PC-9 (cell line): ENCODE measurements around the gene PPWD1. TPM values are rescaled to one million over a fixed set of nuclear protein-coding genes. Genes with fewer than 3 reads are reported as not detected.

Experiments
- BruUV-seq: library from RNA; stranded (reverse); fragments of 400-500 nt; replicated peaks from 2 replicates; lab custom pipeline; 2021; lab: Mats Ljungman, UMichigan
- CTCF ChIA-PET: fragments of 300-600 bp; sonication (Branson Sonifier 250); formaldehyde crosslinking; loops from one replicate; lab custom pipeline; 2022; ENCODE audit warnings: antibody characterized with exemption; lab: Charles Lee
- POLR2A ChIA-PET: fragments of 300-600 bp; sonication (Branson Sonifier 250); formaldehyde crosslinking; loops from one replicate; lab custom pipeline; 2022; ENCODE audit warnings: antibody characterized with exemption; ENCODE audit not compliant: unreplicated experiment; lab: Charles Lee
- DNase-seq, 2 experiments: peaks; one replicate each; pipeline versions ENCODE4 v3.0.0 to v3.0.0-alpha.2; 2015 to 2022; ENCODE audit warnings: mixed read lengths in 1 of 2
- H2AFZ ChIP-seq: fragments of 200-600 bp; sonication (generic); 2 replicates; pipeline ENCODE4 v1.8.1; 2017; ENCODE audit warnings: antibody characterized with exemption
- H3F3A ChIP-seq: fragments of 200-600 bp; sonication (generic); 2 replicates; pipeline ENCODE4 v1.8.1; 2017; ENCODE audit warnings: antibody characterized with exemption, mild to moderate bottlenecking, low read depth; ENCODE audit not compliant: insufficient read depth
- H3K27ac ChIP-seq: fragments of 200-600 bp; sonication (generic); 2 replicates; pipeline ENCODE4 v1.6.1; 2016; ENCODE audit warnings: mixed run types
- H3K27me3 ChIP-seq: fragments of 200-600 bp; sonication (generic); 2 replicates; pipeline ENCODE4 v1.6.1; 2016; ENCODE audit warnings: low read depth, mixed run types; ENCODE audit not compliant: insufficient read depth
- H3K36me3 ChIP-seq: fragments of 200-600 bp; sonication (generic); 2 replicates; pipeline ENCODE4 v1.6.1; 2016; ENCODE audit warnings: low read depth, mixed run types
- H3K4me1 ChIP-seq: fragments of 200-600 bp; sonication (generic); replicated peaks from 2 replicates; pipeline ENCODE4 v1.6.1; 2016; ENCODE audit warnings: mixed run types; ENCODE audit not compliant: insufficient read depth
- H3K4me2 ChIP-seq: fragments of 200-600 bp; sonication (generic); 2 replicates; pipeline ENCODE4 v1.6.1; 2017; ENCODE audit warnings: mixed run types
- H3K4me3 ChIP-seq: fragments of 200-600 bp; sonication (generic); 2 replicates; pipeline ENCODE4 v1.6.1; 2016; ENCODE audit warnings: mixed run types
- H3K79me2 ChIP-seq: fragments of 200-600 bp; sonication (generic); 2 replicates; pipeline ENCODE4 v1.6.1; 2017; ENCODE audit warnings: low read depth, mixed run types
- H3K9me2 ChIP-seq: fragments of 200-600 bp; sonication (generic); 2 replicates; pipeline ENCODE4 v1.8.1; 2017; ENCODE audit warnings: mild to moderate bottlenecking; ENCODE audit not compliant: insufficient read depth
- H3K9me3 ChIP-seq: fragments of 200-600 bp; sonication (generic); 2 replicates; pipeline ENCODE4 v1.8.1; 2016; ENCODE audit warnings: low read depth; ENCODE audit not compliant: insufficient read depth
- H4K20me1 ChIP-seq: fragments of 200-600 bp; sonication (generic); 2 replicates; pipeline ENCODE4 v1.8.1; 2017; ENCODE audit not compliant: insufficient read depth
- EZH2 ChIP-seq: fragments of 200-600 bp; sonication (generic); IDR thresholded peaks from 2 replicates; pipeline ENCODE4 v1.8.0; 2017; ENCODE audit warnings: antibody characterized with exemption, low read depth
- intact Hi-C: fragments of 100-400 bp; cut with micrococcal nuclease; formaldehyde crosslinking; loops from one replicate; pipeline ENCODE4 v1.10.0; 2022; ENCODE audit not compliant: unreplicated experiment
- total RNA-seq: library from RNA; stranded (reverse); gene quantifications from 2 replicates; pipeline ENCODE4 v1.2.3, GENCODE V29; 2021
- TF ChIP-seq, protein P1 (sequence below): fragments of 200-600 bp; sonication (generic); conservative IDR thresholded peaks from 2 replicates; pipeline ENCODE4 v1.6.1; 2017; ENCODE audit warnings: mixed run types, antibody characterized with exemption, mild to moderate bottlenecking, moderate library complexity

PPWD1 gene
- total RNA-seq, 1 experiment from 2014 or later, result 38.9 TPM

DNA sequence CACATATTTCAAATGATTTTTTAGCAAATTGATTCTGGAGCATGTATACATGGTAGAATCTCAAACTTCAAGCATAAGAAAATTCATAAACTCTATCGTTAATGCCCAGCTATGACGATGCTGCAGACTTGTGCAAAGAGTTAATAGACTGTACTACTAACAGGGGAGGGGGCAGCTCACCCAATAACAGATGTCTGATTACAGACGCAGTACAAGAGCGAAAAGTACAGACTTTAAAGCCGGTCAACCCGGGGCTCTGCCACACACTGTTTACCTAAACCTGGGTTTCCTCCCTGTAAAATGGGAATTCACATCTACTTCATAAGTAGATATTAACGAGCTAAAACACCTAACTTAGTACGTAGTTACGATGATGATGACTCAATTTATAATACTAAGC, 60.4 kb downstream of the PPWD1 start:
- Histone ChIP-seq H3K4me3 (peak overlapping the region; percentile 96), H4K20me1 (peaks cover 2% of the 10 kb centered on the region; the same call in 1 of the 2 replicates), H3K9me2 (no peaks in the 10 kb centered on the region), H3K36me3 (no peaks in the 10 kb centered on the region), H3K27ac (no peak overlapping the region), H3K4me1 (peaks cover 22% of the 10 kb centered on the region), H3K79me2 (peaks cover 92% of the 10 kb centered on the region), H3K4me2 (peak overlapping the region; percentile 86), H2AFZ (peak overlapping the region; percentile 98), H3K9me3 (no peaks in the 10 kb centered on the region), H3K27me3 (no peaks in the 10 kb centered on the region), H3F3A (no peaks in the 10 kb centered on the region)
- no peak for DNase-seq
- intact Hi-C loops, result no loop called here
- ChIA-PET POLR2A (interaction anchor here (0.6 kb wide), 1 partner anchor 524 kb away, joined by 4 read pairs; no protein-coding TSS in a partner anchor), CTCF (no interaction called here)
- no TSS peak for BruUV-seq
- TF ChIP-seq EZH2, result no peak
- TF ChIP-seq, protein P1, sequence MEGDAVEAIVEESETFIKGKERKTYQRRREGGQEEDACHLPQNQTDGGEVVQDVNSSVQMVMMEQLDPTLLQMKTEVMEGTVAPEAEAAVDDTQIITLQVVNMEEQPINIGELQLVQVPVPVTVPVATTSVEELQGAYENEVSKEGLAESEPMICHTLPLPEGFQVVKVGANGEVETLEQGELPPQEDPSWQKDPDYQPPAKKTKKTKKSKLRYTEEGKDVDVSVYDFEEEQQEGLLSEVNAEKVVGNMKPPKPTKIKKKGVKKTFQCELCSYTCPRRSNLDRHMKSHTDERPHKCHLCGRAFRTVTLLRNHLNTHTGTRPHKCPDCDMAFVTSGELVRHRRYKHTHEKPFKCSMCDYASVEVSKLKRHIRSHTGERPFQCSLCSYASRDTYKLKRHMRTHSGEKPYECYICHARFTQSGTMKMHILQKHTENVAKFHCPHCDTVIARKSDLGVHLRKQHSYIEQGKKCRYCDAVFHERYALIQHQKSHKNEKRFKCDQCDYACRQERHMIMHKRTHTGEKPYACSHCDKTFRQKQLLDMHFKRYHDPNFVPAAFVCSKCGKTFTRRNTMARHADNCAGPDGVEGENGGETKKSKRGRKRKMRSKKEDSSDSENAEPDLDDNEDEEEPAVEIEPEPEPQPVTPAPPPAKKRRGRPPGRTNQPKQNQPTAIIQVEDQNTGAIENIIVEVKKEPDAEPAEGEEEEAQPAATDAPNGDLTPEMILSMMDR, result no peak

DNA sequence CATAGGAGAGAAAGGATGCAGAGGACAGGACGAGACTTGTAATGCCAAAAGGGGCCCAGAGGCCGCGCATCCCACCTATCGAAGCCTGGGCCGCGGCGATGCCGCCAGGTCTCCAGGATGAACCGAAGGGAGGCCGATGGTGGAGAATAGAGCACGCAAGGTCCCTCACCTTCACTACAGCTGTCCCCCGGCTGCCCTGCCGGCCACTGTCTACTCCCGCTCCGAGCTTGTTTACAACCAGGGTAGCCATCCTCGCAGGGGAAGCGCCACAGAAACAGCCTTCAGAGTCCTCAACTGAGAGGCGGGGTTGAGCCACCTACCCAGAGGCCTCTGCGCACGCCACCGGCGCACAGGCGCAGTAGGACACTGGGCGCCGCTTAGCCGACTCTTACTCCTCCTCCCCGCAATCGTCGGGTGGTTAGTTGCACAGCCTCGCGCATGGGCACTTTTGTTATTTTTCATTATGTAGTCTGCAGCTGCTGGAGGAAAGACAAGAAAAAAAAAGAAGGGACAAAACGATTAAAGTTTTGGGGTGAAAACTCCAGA, 61.0 kb downstream of the PPWD1 start, which contains the start of gene TRIM23:
Gene TRIM23, minus strand, starts transcription at position 309 of the 546 bp plus-strand sequence. Its CDS starts 59 bp downstream, at position 250.
- Histone ChIP-seq H3K4me3 (peak within 1 kb of the TSS; percentile 96), H3K27ac (peak within 1 kb of the TSS; percentile 73), H3K9me3 (no peaks in the 10 kb centered on the region), H4K20me1 (no peaks in the 10 kb centered on the region; the same call in 1 of the 2 replicates), H3K9me2 (no peaks in the 10 kb centered on the region), H3K4me1 (peaks cover 22% of the 10 kb centered on the region), H3K4me2 (peak within 1 kb of the TSS; percentile 86), H3K79me2 (peaks cover 90% of the 10 kb centered on the region), H3K36me3 (no peaks in the 10 kb centered on the region), H2AFZ (peak within 1 kb of the TSS; percentile 98), H3K27me3 (no peaks in the 10 kb centered on the region), H3F3A (no peaks in the 10 kb centered on the region)
- no TSS peak for BruUV-seq
- ChIA-PET CTCF (no interaction called here), POLR2A (interaction anchor here (0.6 kb wide), 1 partner anchor 523 kb away, joined by 4 read pairs; no protein-coding TSS in a partner anchor)
- TF ChIP-seq, protein P1, result no peak
- TF ChIP-seq EZH2, result no peak
- intact Hi-C loops, result no loop called here
- peak; percentile 81 to 88 for DNase-seq

DNA sequence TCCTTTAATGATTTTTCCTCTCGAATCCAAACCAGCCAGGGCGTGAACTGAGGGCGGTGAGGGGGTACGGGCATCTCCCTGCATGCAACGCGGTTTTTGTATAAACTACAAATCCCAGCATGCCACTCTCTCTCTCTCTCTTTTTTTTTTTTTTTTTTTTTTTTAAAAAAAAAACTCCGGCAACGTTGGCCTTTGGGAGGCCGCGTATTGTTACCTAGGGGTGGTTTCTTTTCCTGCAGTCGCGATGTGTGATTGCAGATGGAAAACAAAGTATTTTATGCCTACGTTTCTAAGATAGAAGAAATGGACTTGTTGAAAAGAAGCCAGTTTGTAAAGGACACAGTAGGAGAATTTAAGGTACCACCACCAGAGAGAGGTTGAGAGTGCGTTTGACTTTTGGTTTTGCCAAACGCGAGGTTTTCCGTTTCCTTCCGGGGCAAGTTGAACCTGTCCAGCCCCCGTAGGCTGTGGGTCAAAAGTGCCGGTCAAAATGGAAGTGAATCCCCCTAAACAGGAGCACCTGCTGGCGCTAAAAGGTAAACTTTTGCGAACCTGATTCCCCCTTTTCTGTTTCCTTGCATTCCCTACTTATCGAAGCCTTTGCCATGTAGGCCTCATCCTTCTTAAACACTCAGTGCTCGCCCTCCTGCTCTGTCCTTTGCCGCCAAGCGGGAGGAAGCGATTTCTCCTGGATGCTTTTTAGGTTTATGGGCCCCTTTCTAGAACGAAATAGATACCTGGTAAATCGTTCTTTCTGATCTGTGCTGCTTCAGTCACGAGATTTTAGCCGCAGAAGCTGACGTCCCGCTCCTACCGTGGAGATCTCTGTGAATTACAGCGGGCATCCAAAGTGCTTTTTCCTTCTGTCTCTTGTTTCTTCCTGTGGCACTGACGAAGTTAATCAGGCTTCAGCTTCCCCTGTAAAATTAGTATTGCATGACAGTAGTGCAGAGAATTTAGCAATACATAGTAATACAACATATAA, 61.8 kb downstream of the PPWD1 start, which contains the start of the genes SHLD3 and TRAPPC13:
Gene SHLD3, plus strand, starts transcription at position 457 of the 985 bp plus-strand sequence. CDS start 4,561 bp downstream, outside the sequence.
Gene TRAPPC13, plus strand, starts transcription at position 457 of the 985 bp plus-strand sequence. Its CDS starts 34 bp downstream, at position 491.
- Histone ChIP-seq H3K4me3 (peak within 1 kb of the TSS; percentile 96), H3K27ac (peak within 1 kb of the TSS; percentile 73), H3K79me2 (peaks cover 87% of the 10 kb centered on the region), H3F3A (no peaks in the 10 kb centered on the region), H3K9me3 (no peaks in the 10 kb centered on the region), H3K36me3 (0 out of 2 replicates have a peak, but pooled peaks cover 4% of the 10 kb centered on the region), H4K20me1 (no peaks in the 10 kb centered on the region; the same call in 1 of the 2 replicates), H3K9me2 (no peaks in the 10 kb centered on the region), H2AFZ (peak within 1 kb of the TSS; percentile 98), H3K27me3 (no peaks in the 10 kb centered on the region), H3K4me1 (peaks cover 22% of the 10 kb centered on the region), H3K4me2 (peak within 1 kb of the TSS; percentile 86)
- TSS peak; percentile 81 for BruUV-seq
- POLR2A ChIA-PET, result interaction anchor here (0.7 kb wide), 1 partner anchor 564 kb away, joined by 3 read pairs; no protein-coding TSS in a partner anchor
- TF ChIP-seq, protein P1, result no peak
- TF ChIP-seq EZH2, result no peak
- intact Hi-C loops, result no loop called here
- CTCF ChIA-PET, result no interaction called here
- DNase-seq, result peak; percentile 69 to 81
